ENCODE results near the gene PPHLN1.

Gene PPHLN1

GRCh38 chr12:42473561-42473960 lies 147.6 kb downstream of the PPHLN1 start:
- Histone ChIP-seq H3K4ac (ENCODE audit: low read length) (no peak overlapping the region), H3K9me3 (replicated peaks in 1 of 2; ENCODE audit: control insufficient read depth in 2 of 2, insufficient read depth in 1 of 2, low read depth in 1 of 2, low read length in 2 of 2) (no peaks in the 10 kb centered on the region), H2BK5ac (ENCODE audit: low read length) (no peak overlapping the region), H4K8ac (ENCODE audit: low read depth, low read length) (no peak overlapping the region), H3K9ac (ENCODE audit: low read depth, low read length, poor library complexity) (no peak overlapping the region), H3K27ac (replicated peaks; ENCODE audit: low read length) (no peak overlapping the region), H3K4me3 (ENCODE audit: low read length in 2 of 2) (no peak overlapping the region), H2BK120ac (ENCODE audit: low read depth, low read length) (no peak overlapping the region), H2AK5ac (ENCODE audit: low read depth, low read length) (no peak overlapping the region), H3K36me3 (replicated peaks in 1 of 2; ENCODE audit: control insufficient read depth in 2 of 2, insufficient read depth in 2 of 2, low read length in 2 of 2) (peaks cover under 1 to 17% of the 10 kb centered on the region in 2 donors), H2AFZ (ENCODE audit: low read length) (no peak overlapping the region), H3K14ac (ENCODE audit: low read length) (no peak overlapping the region), H3K4me2 (ENCODE audit: insufficient read depth, low read length, poor library complexity, severe bottlenecking) (no peak overlapping the region), H3K23ac (ENCODE audit: low read depth, low read length, poor library complexity) (no peak overlapping the region), H3K4me1 (ENCODE audit: control insufficient read depth in 2 of 2, insufficient read depth in 1 of 2, low read depth in 1 of 2, low read length in 2 of 2) (peaks cover 30 to 39% of the 10 kb centered on the region in 2 donors), H3K27me3 (ENCODE audit: control insufficient read depth in 3 of 3, insufficient read depth in 3 of 3, low read depth in 1 of 3, low read length in 3 of 3) (no peaks in the 10 kb centered on the region), H2BK12ac (ENCODE audit: low read length) (no peak overlapping the region), H3K79me1 (ENCODE audit: low read depth, low read length) (no peaks in the 10 kb centered on the region), H3K18ac (ENCODE audit: low read length) (no peak overlapping the region), H4K91ac (ENCODE audit: low read depth, low read length, poor library complexity) (no peak overlapping the region), H2BK15ac (ENCODE audit: low read length) (no peak overlapping the region)
- no peak for DNase-seq (ENCODE audit: low spot score)
- no CpG with 5 or more reads among the region's 1 CpG for WGBS, 2 donors (ENCODE audit: extremely low coverage in 2 of 2, insufficient read length in 2 of 2, insufficient replicate concordance in 1 of 2)

- no peak overlapping the region for H2AK5ac ChIP-seq (ENCODE audit: low read depth, low read length)
- no peak overlapping the region for H4K8ac ChIP-seq (ENCODE audit: low read depth, low read length)
- no peak overlapping the region for H3K4me3 ChIP-seq (ENCODE audit: low read length in 2 of 2)
- no peaks in the 10 kb centered on the region for H3K9me3 ChIP-seq (replicated peaks in 1 of 2; ENCODE audit: control insufficient read depth in 2 of 2, insufficient read depth in 1 of 2, low read depth in 1 of 2, low read length in 2 of 2)
- H3K18ac ChIP-seq (ENCODE audit: low read length) = no peak overlapping the region
- no peak overlapping the region for H2BK120ac ChIP-seq (ENCODE audit: low read depth, low read length)
- H3K14ac ChIP-seq (ENCODE audit: low read length) = no peak overlapping the region
- H3K4ac ChIP-seq (ENCODE audit: low read length) = no peak overlapping the region
- H3K4me2 ChIP-seq (ENCODE audit: insufficient read depth, low read length, poor library complexity, severe bottlenecking) = no peak overlapping the region
- no peaks in the 10 kb centered on the region for H3K79me1 ChIP-seq (ENCODE audit: low read depth, low read length)
- no peak overlapping the region for H2BK5ac ChIP-seq (ENCODE audit: low read length)
- no peak overlapping the region for H2AFZ ChIP-seq (ENCODE audit: low read length)
- H3K23ac ChIP-seq (ENCODE audit: low read depth, low read length, poor library complexity) = no peak overlapping the region
- no peak overlapping the region for H2BK15ac ChIP-seq (ENCODE audit: low read length)
- no peak overlapping the region for H3K9ac ChIP-seq (ENCODE audit: low read depth, low read length, poor library complexity)
- no peaks in the 10 kb centered on the region for H3K27me3 ChIP-seq (ENCODE audit: control insufficient read depth in 3 of 3, insufficient read depth in 3 of 3, low read depth in 1 of 3, low read length in 3 of 3)
- H4K91ac ChIP-seq (ENCODE audit: low read depth, low read length, poor library complexity) = no peak overlapping the region
- no peak overlapping the region for H2BK12ac ChIP-seq (ENCODE audit: low read length)
- H3K27ac ChIP-seq (replicated peaks; ENCODE audit: low read length) = no peak overlapping the region
- no CpG with 5 or more reads among the region's 2 CpGs for WGBS, 2 donors (ENCODE audit: extremely low coverage in 2 of 2, insufficient read length in 2 of 2, insufficient replicate concordance in 1 of 2)
- peaks cover 0 to 9% of the 10 kb centered on the region in 2 donors for H3K36me3 ChIP-seq (replicated peaks in 1 of 2; ENCODE audit: control insufficient read depth in 2 of 2, insufficient read depth in 2 of 2, low read length in 2 of 2)
- no peak for DNase-seq (ENCODE audit: low spot score)
- H3K4me1 ChIP-seq (ENCODE audit: control insufficient read depth in 2 of 2, insufficient read depth in 1 of 2, low read depth in 1 of 2, low read length in 2 of 2) = peaks cover 24 to 33% of the 10 kb centered on the region in 2 donors
Observed at GRCh38 chr12:42474391-42474790, 148.4 kb downstream of the PPHLN1 start.

DNA sequence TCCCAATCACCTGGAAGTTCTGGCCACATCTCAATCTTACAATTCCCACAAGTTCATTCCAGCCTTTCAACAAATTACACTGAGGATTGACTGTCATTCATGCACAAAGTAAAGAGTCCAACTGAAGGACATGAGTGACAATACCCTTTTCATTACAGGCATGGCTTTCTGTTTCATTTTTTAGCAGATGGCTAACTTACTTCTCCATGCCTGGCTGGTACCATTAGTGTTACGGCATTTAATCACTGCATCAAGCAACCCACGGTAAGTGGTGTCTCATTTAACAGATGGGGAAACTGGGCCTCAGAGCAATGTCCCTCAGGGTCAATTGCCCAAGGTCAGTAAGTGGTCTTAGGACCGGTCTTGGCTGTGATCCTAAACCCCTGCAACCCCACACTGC lies 149.1 kb downstream of the PPHLN1 start:
- no peak overlapping the region for H2AK5ac ChIP-seq (ENCODE audit: low read depth, low read length)
- no peaks in the 10 kb centered on the region for H3K79me1 ChIP-seq (ENCODE audit: low read depth, low read length)
- H3K4me3 ChIP-seq (ENCODE audit: low read length in 2 of 2) = no peak overlapping the region
- no peak overlapping the region for H4K91ac ChIP-seq (ENCODE audit: low read depth, low read length, poor library complexity)
- no peak overlapping the region for H3K18ac ChIP-seq (ENCODE audit: low read length)
- H3K36me3 ChIP-seq (replicated peaks in 1 of 2; ENCODE audit: control insufficient read depth in 2 of 2, insufficient read depth in 2 of 2, low read length in 2 of 2) = peaks cover 0 to 3% of the 10 kb centered on the region in 2 donors
- no peak overlapping the region for H3K4me2 ChIP-seq (ENCODE audit: insufficient read depth, low read length, poor library complexity, severe bottlenecking)
- DNase-seq (ENCODE audit: low spot score) = no peak
- H2BK120ac ChIP-seq (ENCODE audit: low read depth, low read length) = no peak overlapping the region
- H3K23ac ChIP-seq (ENCODE audit: low read depth, low read length, poor library complexity) = no peak overlapping the region
- no peak overlapping the region for H2AFZ ChIP-seq (ENCODE audit: low read length)
- no peak overlapping the region for H2BK15ac ChIP-seq (ENCODE audit: low read length)
- no peaks in the 10 kb centered on the region for H3K9me3 ChIP-seq (replicated peaks in 1 of 2; ENCODE audit: control insufficient read depth in 2 of 2, insufficient read depth in 1 of 2, low read depth in 1 of 2, low read length in 2 of 2)
- H3K27ac ChIP-seq (replicated peaks; ENCODE audit: low read length) = no peak overlapping the region
- H2BK5ac ChIP-seq (ENCODE audit: low read length) = no peak overlapping the region
- no peaks in the 10 kb centered on the region for H3K27me3 ChIP-seq (ENCODE audit: control insufficient read depth in 3 of 3, insufficient read depth in 3 of 3, low read depth in 1 of 3, low read length in 3 of 3)
- H2BK12ac ChIP-seq (ENCODE audit: low read length) = no peak overlapping the region
- H3K9ac ChIP-seq (ENCODE audit: low read depth, low read length, poor library complexity) = no peak overlapping the region
- no peak overlapping the region for H3K4ac ChIP-seq (ENCODE audit: low read length)
- H3K4me1 ChIP-seq (ENCODE audit: control insufficient read depth in 2 of 2, insufficient read depth in 1 of 2, low read depth in 1 of 2, low read length in 2 of 2) = peaks cover 23 to 28% of the 10 kb centered on the region in 2 donors
- no CpG with 5 or more reads among the region's 3 CpGs for WGBS, 2 donors (ENCODE audit: extremely low coverage in 2 of 2, insufficient read length in 2 of 2, insufficient replicate concordance in 1 of 2)
- no peak overlapping the region for H4K8ac ChIP-seq (ENCODE audit: low read depth, low read length)
- H3K14ac ChIP-seq (ENCODE audit: low read length) = no peak overlapping the region

GRCh38 chr12:42477941-42478340 lies 152.0 kb downstream of the PPHLN1 start:
- Histone ChIP-seq H2BK5ac (ENCODE audit: low read length) (no peak overlapping the region), H3K18ac (ENCODE audit: low read length) (no peak overlapping the region), H3K27me3 (ENCODE audit: control insufficient read depth in 3 of 3, insufficient read depth in 3 of 3, low read depth in 1 of 3, low read length in 3 of 3) (no peaks in the 10 kb centered on the region), H3K9me3 (replicated peaks in 1 of 2; ENCODE audit: control insufficient read depth in 2 of 2, insufficient read depth in 1 of 2, low read depth in 1 of 2, low read length in 2 of 2) (no peaks in the 10 kb centered on the region), H3K14ac (ENCODE audit: low read length) (no peak overlapping the region), H4K8ac (ENCODE audit: low read depth, low read length) (no peak overlapping the region), H2BK120ac (ENCODE audit: low read depth, low read length) (no peak overlapping the region), H2BK15ac (ENCODE audit: low read length) (no peak overlapping the region), H2AFZ (ENCODE audit: low read length) (no peak overlapping the region), H3K27ac (replicated peaks; ENCODE audit: low read length) (no peak overlapping the region), H3K36me3 (replicated peaks in 1 of 2; ENCODE audit: control insufficient read depth in 2 of 2, insufficient read depth in 2 of 2, low read length in 2 of 2) (no peaks in the 10 kb centered on the region), H4K91ac (ENCODE audit: low read depth, low read length, poor library complexity) (no peak overlapping the region), H3K4ac (ENCODE audit: low read length) (no peak overlapping the region), H3K4me3 (ENCODE audit: low read length in 2 of 2) (no peak overlapping the region), H2AK5ac (ENCODE audit: low read depth, low read length) (no peak overlapping the region), H2BK12ac (ENCODE audit: low read length) (no peak overlapping the region), H3K4me1 (ENCODE audit: control insufficient read depth in 2 of 2, insufficient read depth in 1 of 2, low read depth in 1 of 2, low read length in 2 of 2) (peaks cover 8 to 12% of the 10 kb centered on the region in 2 donors), H3K79me1 (ENCODE audit: low read depth, low read length) (no peaks in the 10 kb centered on the region), H3K4me2 (ENCODE audit: insufficient read depth, low read length, poor library complexity, severe bottlenecking) (no peak overlapping the region), H3K23ac (ENCODE audit: low read depth, low read length, poor library complexity) (no peak overlapping the region), H3K9ac (ENCODE audit: low read depth, low read length, poor library complexity) (no peak overlapping the region)
- DNase-seq (ENCODE audit: low spot score) = no peak
- WGBS, 2 donors (ENCODE audit: extremely low coverage in 2 of 2, insufficient read length in 2 of 2, insufficient replicate concordance in 1 of 2) = no CpG with 5 or more reads among the region's 1 CpG

All from neuronal stem cell (in vitro differentiated cells).